Bronchial epithelial cell (primary cell): Measurements from ENCODE around the gene PA2G4. TPM values are rescaled to one million over a fixed set of nuclear protein-coding genes. Genes with fewer than 3 reads are reported as not detected.

ENCODE experiments used
- DNase-seq: peaks from one replicate; pipeline ENCODE4 v3.0.0-alpha.2; 2010; ENCODE audit warnings: low read depth
- FAIRE-seq: peaks from 2 replicates; lab custom pipeline; 2011; peaks lifted over from hg19 to GRCh38; lab: Jason Lieb, UNC
- H3K27me3 ChIP-seq: 2 replicates; pipeline ENCODE4 v1.5.1; 2011; ENCODE audit warnings: low read length; ENCODE audit not compliant: control insufficient read depth, insufficient read depth
- H3K36me3 ChIP-seq: 2 replicates; pipeline ENCODE4 v1.5.1; 2011; ENCODE audit warnings: low read length; ENCODE audit not compliant: control insufficient read depth, insufficient read depth
- H3K4me3 ChIP-seq: 2 replicates; pipeline ENCODE4 v1.5.1; 2011; ENCODE audit warnings: mild to moderate bottlenecking, low read depth, low read length, control low read depth
- total RNA-seq: library from RNA; depleted of rRNA; stranded (reverse); fragments of >200 nt; gene quantifications from 2 replicates; pipeline ENCODE4 v1.2.1, GENCODE V29; 2014
- TF ChIP-seq, protein P1 (sequence below): IDR thresholded peaks from 2 replicates; pipeline ENCODE4 v1.5.1; 2011; ENCODE audit warnings: mild to moderate bottlenecking, moderate library complexity, low read length, control low read depth, inconsistent platforms; ENCODE audit not compliant: insufficient read depth, severe bottlenecking

Gene PA2G4
- total RNA-seq, 1 donor from 2014 or later: 172 TPM

DNA sequence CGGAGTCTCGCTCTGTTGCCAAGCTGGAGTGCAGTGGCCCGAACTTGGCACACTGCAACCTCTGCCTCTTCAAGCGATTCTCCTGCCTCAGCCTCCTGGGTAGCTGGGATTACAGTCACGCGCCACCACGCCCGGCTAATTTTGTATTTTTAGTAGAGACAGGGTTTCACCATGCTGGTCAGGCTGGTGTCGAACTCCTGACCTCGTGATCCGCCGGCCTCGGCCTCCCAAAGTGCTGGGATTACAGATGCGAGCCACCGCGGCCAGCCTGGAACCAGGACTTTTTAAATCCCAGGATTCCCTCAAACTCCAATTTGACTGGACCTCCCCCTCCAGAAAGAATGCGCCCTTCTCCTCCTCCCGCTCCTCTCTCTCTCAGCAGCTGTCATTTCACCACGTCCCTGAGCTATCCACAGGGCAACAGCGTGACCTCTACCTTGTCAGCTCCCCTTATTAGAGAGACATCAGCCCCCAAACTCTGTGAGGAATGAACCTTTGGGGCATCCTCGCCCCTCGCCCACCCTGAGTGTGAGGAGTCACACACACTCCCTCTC is 25.7 kb downstream of the PA2G4 start:
- no peak for FAIRE-seq
- Histone ChIP-seq H3K4me3 (no peak overlapping the region), H3K36me3 (peaks cover 26% of the 10 kb centered on the region), H3K27me3 (no peaks in the 10 kb centered on the region)
- DNase-seq: no peak
- TF ChIP-seq, protein P1, sequence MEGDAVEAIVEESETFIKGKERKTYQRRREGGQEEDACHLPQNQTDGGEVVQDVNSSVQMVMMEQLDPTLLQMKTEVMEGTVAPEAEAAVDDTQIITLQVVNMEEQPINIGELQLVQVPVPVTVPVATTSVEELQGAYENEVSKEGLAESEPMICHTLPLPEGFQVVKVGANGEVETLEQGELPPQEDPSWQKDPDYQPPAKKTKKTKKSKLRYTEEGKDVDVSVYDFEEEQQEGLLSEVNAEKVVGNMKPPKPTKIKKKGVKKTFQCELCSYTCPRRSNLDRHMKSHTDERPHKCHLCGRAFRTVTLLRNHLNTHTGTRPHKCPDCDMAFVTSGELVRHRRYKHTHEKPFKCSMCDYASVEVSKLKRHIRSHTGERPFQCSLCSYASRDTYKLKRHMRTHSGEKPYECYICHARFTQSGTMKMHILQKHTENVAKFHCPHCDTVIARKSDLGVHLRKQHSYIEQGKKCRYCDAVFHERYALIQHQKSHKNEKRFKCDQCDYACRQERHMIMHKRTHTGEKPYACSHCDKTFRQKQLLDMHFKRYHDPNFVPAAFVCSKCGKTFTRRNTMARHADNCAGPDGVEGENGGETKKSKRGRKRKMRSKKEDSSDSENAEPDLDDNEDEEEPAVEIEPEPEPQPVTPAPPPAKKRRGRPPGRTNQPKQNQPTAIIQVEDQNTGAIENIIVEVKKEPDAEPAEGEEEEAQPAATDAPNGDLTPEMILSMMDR: no peak

DNA sequence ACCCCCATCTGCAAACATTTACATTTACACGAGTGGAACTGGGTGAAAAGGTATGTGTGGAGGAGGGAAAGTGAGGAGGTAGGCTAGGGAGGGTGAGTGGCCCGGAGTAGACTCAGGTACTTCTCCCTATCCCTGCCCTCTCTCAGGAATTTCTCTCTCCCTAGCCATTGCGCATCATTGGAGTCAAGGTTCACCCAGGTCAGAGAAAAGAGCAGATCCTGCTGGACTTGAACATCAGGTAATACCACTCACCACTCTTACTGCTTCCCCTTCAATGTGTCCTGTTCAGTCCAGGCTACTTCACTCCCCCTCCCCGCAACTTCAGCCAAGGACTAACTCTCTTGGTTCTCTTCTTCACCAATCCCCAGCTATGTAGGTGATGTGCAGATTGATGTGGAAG is 26.5 kb downstream of the PA2G4 start:
- Histone ChIP-seq H3K27me3 (no peaks in the 10 kb centered on the region), H3K4me3 (no peak overlapping the region), H3K36me3 (peaks cover 26% of the 10 kb centered on the region)
- no peak for DNase-seq
- FAIRE-seq: no peak
- TF ChIP-seq, protein P1: no peak

DNA sequence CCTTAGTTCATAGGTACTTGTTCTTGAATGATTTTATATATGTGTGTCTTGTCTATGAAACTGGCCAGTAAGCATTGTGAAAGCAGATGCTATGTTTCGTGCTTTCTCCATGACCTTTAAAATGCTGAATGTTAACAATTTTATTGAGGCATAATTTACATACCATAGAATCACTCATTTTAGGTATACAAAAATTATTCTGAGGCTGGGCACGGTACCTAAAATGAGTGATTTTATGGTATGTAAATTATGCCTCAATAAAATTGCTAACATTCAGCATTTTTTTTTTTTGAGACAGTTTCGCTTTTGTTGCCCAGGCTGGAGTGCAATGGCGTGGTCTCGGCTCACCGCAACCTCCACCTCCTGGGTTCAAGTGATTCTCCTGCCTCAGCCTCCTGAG is 30.5 kb downstream of the PA2G4 start:
- no peak for FAIRE-seq
- peaks cover 48% of the 10 kb centered on the region for H3K36me3 ChIP-seq
- TF ChIP-seq, protein P1: no peak

DNA sequence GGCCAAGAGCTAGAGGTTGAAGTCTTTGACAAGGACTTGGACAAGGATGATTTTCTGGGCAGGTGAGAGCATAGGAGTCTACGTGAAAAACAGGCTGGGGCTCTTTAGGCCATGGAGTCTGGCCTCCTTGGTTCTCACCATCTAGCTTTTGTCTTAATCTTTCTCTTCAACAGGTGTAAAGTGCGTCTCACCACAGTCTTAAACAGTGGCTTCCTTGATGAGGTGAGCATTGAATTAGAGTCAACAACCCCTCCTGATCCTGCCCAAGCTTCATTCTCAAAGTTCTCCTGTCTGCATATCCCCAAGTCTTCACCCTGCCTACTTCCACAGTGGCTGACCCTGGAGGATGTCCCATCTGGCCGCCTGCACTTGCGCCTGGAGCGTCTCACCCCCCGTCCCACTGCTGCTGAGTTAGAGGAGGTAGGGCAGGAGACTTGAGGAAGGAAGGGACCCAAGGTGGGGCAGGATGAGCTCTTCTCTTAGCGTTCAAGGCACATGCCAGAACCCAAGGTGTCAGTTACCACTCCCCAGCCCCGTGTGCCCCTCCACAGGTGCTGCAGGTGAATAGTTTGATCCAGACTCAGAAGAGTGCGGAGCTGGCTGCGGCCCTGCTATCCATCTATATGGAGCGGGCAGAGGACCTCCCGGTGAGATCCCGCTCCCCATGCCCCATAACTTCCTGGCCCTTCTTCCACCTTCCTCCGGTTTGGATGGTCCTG is 33.7 kb downstream of the PA2G4 start:
- no peak for FAIRE-seq
- no peak for DNase-seq
- Histone ChIP-seq H3K4me3 (no peak overlapping the region), H3K36me3 (peaks cover 44% of the 10 kb centered on the region), H3K27me3 (no peaks in the 10 kb centered on the region)
- TF ChIP-seq, protein P1: no peak

More for the DNA sequence above, 30.5 kb downstream of the PA2G4 start:
- H3K27me3 ChIP-seq: no peaks in the 10 kb centered on the region
- DNase-seq: no peak
- no peak overlapping the region for H3K4me3 ChIP-seq

DNA sequence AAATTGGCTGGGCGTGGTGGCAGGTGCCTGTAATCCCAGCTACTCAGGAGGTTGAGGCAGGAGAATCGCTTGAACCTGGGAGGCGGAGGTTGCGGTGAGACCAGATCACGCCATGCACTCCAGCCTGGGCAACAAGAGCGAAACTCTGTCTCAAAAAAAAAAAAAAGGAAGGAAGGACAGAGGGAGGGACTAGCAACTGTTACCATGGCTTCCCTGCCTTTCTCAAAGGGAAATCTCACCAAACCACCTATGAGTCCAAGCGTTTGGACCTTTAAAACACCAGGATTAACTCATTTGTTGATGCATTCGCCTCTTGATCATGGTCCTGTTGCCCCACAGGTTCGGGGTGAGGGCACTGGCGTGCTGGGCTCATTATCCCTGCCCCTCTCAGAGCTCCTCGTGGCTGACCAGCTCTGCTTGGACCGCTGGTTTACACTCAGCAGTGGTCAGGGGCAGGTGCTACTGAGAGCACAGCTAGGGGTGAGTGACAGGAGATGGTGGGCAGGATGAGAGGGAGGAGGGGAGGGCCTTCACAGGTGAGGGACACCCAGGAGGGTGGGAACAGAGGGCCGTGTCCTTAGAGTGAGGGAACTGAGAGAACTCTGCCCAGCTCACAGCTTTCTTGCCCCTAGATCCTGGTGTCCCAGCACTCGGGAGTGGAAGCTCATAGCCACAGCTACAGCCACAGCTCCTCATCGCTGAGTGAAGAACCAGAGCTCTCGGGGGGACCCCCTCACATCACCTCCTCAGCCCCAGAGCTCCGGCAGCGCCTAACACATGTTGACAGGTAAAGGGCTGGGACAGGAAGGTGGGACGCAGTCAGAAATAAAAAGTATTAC is 37.8 kb downstream of the PA2G4 start:
- H3K4me3 ChIP-seq: no peak overlapping the region
- no peak for FAIRE-seq
- H3K36me3 ChIP-seq: peaks cover 34% of the 10 kb centered on the region
- no peaks in the 10 kb centered on the region for H3K27me3 ChIP-seq
- no peak for DNase-seq
- TF ChIP-seq, protein P1: no peak
